ENCODE measurements around the gene TMEM167B. TPM values are rescaled to one million over a fixed set of nuclear protein-coding genes. Genes with fewer than 3 reads are reported as not detected.

Gene TMEM167B
- total RNA-seq, 2 donors from 2014 or later: 24.0 to 54.9 TPM

GRCh38 chr1:109075531-109076490, 14.8 kb upstream of the TMEM167B start, which contains the start of gene TAF13:
TAF13 (minus strand) TSS chr1:109076003; CDS start chr1:109075947, 56 bp downstream.
- DNase-seq (ENCODE audit: low spot score in 2 of 2) (peak; percentile 86 to 94), ATAC-seq (peak; percentile 100)
- Mint-ChIP-seq H3K9me3 (no peaks in the 10 kb centered on the region), H3K36me3 (peaks cover 6 to 8% of the 10 kb centered on the region in 2 donors), H3K27ac (peak within 1 kb of the TSS; percentile 92 to 98)

DNA sequence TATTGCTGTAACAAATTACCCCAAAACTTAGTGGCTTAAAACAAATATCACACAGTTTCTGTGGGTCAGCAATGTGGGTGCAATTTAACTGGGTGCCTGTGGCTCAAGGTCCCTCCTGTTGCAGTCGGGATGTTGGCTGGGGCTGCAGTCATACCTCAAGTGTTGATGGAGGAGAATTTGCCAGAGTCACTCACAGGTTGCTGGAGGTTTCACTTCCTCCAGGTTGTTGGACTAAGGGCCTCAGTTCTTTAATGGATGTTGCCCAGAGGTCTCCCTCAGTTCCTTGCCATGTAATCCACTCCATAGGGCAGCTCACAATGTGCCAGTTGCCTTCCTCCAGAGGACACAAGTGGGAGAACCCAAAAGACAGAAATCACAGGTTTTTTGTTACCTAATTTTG, 12.2 kb upstream of the TMEM167B start:
- ATAC-seq (no peak), DNase-seq (ENCODE audit: low spot score in 2 of 2) (no peak)
- peaks cover 6 to 8% of the 10 kb centered on the region in 2 donors for H3K36me3 Mint-ChIP-seq
- H3K9me3 Mint-ChIP-seq: no peaks in the 10 kb centered on the region
- H3K27ac Mint-ChIP-seq: no peak overlapping the region

GRCh38 chr1:109079240-109079622, 11.3 kb upstream of the TMEM167B start:
- ATAC-seq: no peak
- H3K27ac Mint-ChIP-seq: no peak overlapping the region
- H3K9me3 Mint-ChIP-seq: no peaks in the 10 kb centered on the region
- no peak for DNase-seq (ENCODE audit: low spot score in 2 of 2)
- H3K36me3 Mint-ChIP-seq: peaks cover 6 to 8% of the 10 kb centered on the region in 2 donors

DNA sequence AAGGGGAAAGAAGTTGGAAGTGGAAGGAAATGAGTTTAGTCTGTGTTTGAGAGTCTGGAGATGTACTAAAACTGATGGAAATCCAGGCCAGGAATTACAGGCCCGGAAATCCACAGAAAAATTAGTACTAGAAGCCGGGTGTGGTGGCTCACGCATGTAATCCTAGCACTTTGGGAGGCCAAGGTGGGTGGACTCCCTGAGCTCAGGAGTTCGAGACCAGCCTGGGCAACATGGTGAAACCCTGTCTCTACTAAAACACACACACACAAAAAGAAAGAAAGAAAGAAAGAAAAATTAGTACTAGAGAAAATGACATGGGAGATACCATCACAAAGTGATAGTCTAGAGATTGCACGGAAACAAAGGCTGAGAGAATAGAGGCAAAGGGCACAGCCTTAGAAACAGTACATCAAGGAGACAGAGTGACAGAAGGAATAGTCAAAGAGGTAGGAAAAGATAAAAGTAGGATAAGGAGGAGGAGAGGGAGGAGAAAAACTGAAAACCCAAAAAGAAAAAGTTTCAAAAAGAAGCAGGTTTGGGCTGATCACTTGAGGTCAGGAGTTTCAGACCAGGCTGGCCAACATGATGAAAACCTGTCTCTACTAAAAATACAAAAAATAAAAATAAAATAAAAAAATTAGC, 10.0 kb upstream of the TMEM167B start:
- Mint-ChIP-seq H3K27ac (peak overlapping the region; percentile 21 to 66), H3K9me3 (no peaks in the 10 kb centered on the region), H3K36me3 (peaks cover 5 to 6% of the 10 kb centered on the region in 2 donors)
- DNase-seq (ENCODE audit: low spot score in 2 of 2) (no peak), ATAC-seq (no peak)

DNA sequence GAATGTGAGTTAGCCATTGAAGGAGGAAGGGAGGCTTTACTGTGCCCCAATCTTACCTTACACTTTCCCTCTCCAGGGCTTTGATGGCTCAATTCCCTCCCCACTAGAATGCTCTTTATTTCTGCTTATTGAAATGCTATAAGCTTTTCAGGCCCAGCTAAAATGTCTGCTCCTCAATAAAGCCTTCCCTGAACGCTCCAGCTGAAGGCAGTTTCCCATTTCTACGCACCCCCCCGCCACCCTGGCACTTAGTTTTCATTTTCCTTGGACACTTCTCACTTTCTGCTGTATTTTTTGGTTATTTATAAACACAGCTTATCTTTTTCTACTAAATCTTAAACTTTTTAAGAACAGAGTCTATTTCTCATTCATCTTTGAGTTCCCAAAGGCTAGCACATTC, 7.1 kb upstream of the TMEM167B start:
- Mint-ChIP-seq H3K27ac (peak overlapping the region in 1 of 2 donors; percentile 76), H3K9me3 (no peaks in the 10 kb centered on the region), H3K36me3 (no peaks in the 10 kb centered on the region)
- ATAC-seq: no peak
- DNase-seq (ENCODE audit: low spot score in 2 of 2): no peak

GRCh38 chr1:109083923-109084322, 6.6 kb upstream of the TMEM167B start:
- no peaks in the 10 kb centered on the region for H3K9me3 Mint-ChIP-seq
- no peak for DNase-seq (ENCODE audit: low spot score in 2 of 2)

DNA sequence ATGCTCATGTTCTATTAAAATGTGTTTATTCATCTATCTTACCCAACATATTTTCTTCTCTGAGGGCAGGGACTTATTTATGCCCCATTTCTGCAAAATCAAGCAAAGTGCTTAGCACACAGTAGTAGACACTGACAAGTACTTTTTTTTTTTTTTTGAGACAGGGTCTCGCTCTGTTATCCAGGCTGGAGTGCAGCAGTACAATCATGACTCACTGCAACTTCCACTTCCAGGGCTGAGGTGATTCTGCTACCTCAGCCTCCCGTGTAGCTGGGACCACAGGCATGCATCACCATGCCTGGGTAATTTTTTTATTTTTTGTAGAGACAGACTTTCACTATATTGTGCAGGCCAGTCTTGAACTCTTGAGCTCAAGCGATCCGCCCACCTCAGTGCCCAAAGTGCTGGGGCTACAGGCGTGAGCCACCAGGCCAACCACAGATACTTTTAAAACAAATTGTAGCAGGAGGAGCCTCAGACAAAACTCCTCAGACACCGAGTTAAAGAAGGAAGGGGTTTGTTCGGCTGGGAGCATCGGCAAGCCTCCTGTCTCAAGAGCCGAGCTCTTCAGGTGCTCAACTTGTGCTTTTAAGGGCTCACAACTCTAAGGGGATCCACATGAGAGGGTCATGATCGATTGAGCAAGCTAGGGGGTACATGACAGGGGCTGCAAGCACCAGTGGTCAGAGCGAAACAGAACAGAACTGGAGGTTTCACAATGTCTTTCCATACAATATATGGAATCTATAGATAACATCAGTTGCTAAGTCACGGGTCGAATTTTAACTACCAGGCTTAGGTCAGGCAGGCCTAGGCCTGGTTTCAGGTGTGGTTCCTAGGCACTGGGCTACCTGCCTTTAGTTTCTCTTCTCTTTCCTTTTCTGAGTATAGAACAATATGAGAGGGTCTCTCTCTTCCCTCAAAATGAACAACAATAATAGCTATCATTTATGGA, 5.7 kb upstream of the TMEM167B start:
- DNase-seq (ENCODE audit: low spot score in 2 of 2): no peak
- peak; percentile 49 to 61 for ATAC-seq
- H3K27ac Mint-ChIP-seq: peak overlapping the region in 1 of 2 donors; percentile 23
- H3K9me3 Mint-ChIP-seq: no peaks in the 10 kb centered on the region
- peaks cover 0 to 7% of the 10 kb centered on the region in 2 donors for H3K36me3 Mint-ChIP-seq

More at GRCh38 chr1:109083923-109084322, 6.6 kb upstream of the TMEM167B start:
- no peaks in the 10 kb centered on the region for H3K36me3 Mint-ChIP-seq
- ATAC-seq: no peak
- H3K27ac Mint-ChIP-seq: peak overlapping the region in 1 of 2 donors; percentile 76

DNA sequence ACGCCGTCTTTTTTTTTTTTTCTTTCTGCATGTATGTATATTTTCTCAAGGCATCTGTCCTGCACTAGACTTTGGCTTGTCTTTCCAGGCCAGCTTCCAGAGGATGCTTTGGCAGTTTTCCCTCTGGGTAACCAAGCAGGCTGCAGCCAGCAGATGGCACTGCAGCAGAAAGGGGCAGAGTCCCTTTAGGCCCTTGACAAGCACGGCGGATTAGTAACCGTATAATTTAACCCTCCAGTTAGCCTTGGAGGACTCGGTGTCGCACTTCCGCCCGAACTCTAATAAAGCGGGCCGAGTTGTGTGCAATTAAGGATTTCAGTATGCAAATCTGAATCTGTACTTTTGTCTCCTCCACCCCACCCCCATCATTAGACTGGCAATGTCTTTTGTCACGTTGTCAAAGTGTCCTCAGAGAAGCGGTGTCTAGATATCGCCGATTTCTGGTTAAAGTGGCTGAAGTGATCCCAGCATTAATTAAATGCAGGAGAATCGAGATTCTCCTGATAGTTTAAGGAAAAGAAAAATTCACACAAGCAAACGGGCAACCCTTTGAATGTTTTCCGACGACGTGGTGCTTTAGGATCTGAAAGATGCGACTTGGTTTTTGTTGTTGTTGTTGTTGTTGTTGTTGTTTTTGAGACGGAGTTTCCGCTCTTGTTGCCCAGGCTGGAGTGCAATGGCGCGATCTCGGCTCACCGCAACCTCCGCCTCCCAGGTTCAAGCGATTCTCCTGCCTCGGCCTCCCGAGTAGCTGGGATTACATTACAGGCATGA, 1.1 kb upstream of the TMEM167B start:
- DNase-seq (ENCODE audit: low spot score in 2 of 2) (peak in 1 of 2 donors; percentile 60), ATAC-seq (no peak)
- Mint-ChIP-seq H3K27ac (peak overlapping the region in 1 of 2 donors; percentile 97), H3K36me3 (peaks cover 18 to 22% of the 10 kb centered on the region in 2 donors), H3K9me3 (no peaks in the 10 kb centered on the region)

DNA sequence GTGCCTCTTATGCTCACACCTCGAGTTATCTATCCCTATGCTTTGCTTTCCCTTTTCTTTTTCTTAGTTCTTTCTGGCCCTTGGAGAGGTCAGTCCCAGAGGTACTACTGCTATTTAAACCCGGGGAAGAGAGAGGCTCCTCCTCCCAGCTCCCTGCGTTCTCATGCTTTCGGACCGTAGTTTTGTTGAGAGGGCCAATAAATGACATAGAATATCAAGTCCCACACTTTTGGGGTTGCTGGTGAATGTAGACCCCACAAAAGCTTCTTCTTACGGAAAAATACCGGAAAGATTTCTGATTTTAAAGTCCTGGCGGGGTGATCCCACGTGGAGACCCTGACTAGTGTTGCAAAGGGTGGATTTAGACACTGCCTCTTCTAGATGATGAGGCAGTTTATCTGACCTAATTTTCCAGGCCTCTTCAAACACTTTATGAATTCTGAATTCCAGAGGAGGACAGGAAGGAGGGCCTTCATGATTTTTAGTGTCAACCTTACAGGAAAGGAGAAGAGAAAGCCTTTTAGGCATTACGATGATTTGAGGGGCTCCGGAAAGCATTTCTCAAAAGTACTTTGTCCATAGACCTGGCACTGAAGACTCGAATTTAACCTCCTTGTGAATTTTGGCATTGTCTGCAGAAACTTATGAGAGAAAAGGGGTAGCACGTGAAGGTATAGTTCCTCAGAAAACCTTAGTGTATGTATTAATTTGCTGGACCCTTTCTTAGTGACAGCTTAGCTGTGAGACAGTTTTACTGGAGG, 694 bp downstream of the TMEM167B start:
- DNase-seq (ENCODE audit: low spot score in 2 of 2): no peak
- Mint-ChIP-seq H3K36me3 (peaks cover 18 to 22% of the 10 kb centered on the region in 2 donors), H3K27ac (peak overlapping the region; percentile 96 to 97), H3K9me3 (no peaks in the 10 kb centered on the region)
- ATAC-seq: peak; percentile 46 to 60

DNA sequence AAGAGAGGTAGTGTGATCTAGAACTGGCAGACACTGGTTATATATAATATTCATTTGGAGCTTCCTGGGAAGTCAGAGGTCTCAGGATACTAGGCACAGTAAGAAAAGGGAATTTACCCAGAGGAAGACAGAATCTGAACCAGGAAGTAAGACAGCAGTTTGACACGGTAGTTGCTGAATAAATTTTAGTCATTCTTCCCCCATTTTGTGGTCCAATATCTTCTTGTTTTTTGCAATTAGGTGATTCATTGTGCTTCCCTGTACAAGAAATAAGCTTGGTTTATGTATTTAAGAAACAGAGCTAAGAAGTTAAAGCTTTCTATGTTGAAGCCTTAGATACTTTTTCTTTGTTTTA, 1.3 kb downstream of the TMEM167B start:
- Mint-ChIP-seq H3K9me3 (no peaks in the 10 kb centered on the region), H3K27ac (peak overlapping the region; percentile 96 to 97), H3K36me3 (peaks cover 18 to 22% of the 10 kb centered on the region in 2 donors)
- DNase-seq (ENCODE audit: low spot score in 2 of 2) (no peak), ATAC-seq (peak; percentile 16 to 44)

DNA sequence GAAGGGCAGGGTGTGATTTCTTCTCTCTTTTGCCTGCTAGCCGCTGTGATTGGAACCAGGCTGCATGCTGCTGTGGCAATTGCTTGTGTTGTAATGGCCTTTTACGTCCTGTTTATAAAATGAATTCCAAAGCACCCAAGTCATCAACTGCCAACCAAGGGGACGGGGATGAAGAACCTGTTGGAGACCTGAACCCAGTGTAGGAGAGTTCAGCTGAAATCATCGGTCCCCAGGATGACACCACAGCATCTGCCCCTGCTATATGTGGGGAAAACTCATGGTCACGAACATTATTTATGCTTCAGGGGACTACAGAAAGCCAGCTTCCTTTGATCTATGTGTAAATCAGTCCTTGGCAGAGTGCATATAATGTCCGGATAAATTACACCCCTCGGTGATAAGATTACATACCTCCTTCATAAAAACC, 3.8 kb downstream of the TMEM167B start:
- Mint-ChIP-seq H3K27ac (no peak overlapping the region), H3K9me3 (no peaks in the 10 kb centered on the region), H3K36me3 (peaks cover 18 to 19% of the 10 kb centered on the region in 2 donors)
- no peak for ATAC-seq
- DNase-seq (ENCODE audit: low spot score in 2 of 2): no peak

DNA sequence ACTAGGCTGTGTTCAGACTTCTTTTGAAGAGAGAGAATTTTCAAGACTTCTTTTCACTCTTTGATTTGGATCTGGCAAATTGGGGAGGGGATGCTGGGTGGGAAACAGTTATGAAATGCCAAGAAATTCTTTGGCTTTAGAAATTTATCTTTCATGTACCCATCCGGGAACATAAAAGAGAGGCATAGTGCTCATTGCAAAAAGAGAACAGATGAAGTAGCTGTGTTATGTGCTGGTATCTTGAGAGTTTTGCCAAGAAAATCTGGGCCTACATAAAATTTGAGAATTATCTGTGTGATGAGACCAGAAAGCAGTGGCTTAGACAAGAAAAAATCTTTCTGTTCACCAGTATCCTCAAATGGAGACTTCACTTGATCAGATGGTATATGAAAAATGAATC, 4.3 kb downstream of the TMEM167B start:
- ATAC-seq (no peak), DNase-seq (ENCODE audit: low spot score in 2 of 2) (no peak)
- H3K9me3 Mint-ChIP-seq: no peaks in the 10 kb centered on the region
- H3K27ac Mint-ChIP-seq: no peak overlapping the region
- peaks cover 16 to 20% of the 10 kb centered on the region in 2 donors for H3K36me3 Mint-ChIP-seq

DNA sequence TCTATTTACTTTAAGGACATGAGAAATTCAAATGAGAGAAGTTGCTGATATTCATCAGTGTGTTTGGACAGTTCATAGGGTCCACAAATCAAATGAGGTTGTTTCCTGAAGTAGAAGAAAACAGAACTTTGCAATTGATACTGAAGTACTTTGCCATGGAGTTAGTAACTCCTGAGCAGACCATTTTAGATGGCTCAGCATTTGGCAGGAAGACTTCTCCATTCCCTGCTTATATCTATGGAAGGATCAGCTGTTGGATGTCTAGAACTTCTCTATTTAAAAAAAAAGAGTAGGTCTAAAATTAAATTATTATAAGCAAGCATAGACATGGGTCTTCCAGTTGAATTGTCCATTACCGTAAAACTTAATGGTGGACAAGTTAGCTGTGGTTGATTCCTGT, 5.1 kb downstream of the TMEM167B start:
- DNase-seq (ENCODE audit: low spot score in 2 of 2): no peak
- peak overlapping the region in 1 of 2 donors; percentile 36 for H3K27ac Mint-ChIP-seq
- H3K36me3 Mint-ChIP-seq: peaks cover 16 to 26% of the 10 kb centered on the region in 2 donors
- no peak for ATAC-seq
- H3K9me3 Mint-ChIP-seq: no peaks in the 10 kb centered on the region

GRCh38 chr1:109096120-109096519, 5.6 kb downstream of the TMEM167B start:
- no peak for ATAC-seq
- peak overlapping the region in 1 of 2 donors; percentile 36 for H3K27ac Mint-ChIP-seq

More at GRCh38 chr1:109096120-109096519, 5.6 kb downstream of the TMEM167B start:
- DNase-seq (ENCODE audit: low spot score in 2 of 2): no peak
- H3K9me3 Mint-ChIP-seq: no peaks in the 10 kb centered on the region
- H3K36me3 Mint-ChIP-seq: peaks cover 21 to 27% of the 10 kb centered on the region in 2 donors
